H1 (cell line): ENCODE measurements around the gene LSG1. TPM values are rescaled to one million over a fixed set of nuclear protein-coding genes. Genes with fewer than 3 reads are reported as not detected.

Experiments
- BACH1 ChIP-seq: IDR thresholded peaks from 2 replicates; pipeline ENCODE4 v1.6.1; 2012; ENCODE audit warnings: low read length, improper control_type of control experiment
- CHD1 ChIP-seq: IDR thresholded peaks from 2 replicates; pipeline ENCODE4 v1.6.1; 2012; ENCODE audit warnings: low read depth, low read length, improper control_type of control experiment
- EZH2 ChIP-seq: fragments of 200-600 bp; sonication (generic); IDR thresholded peaks from 2 replicates; pipeline ENCODE4 v1.7.1; 2012; ENCODE audit warnings: low read depth, mild to moderate bottlenecking, moderate library complexity, low read length, inconsistent platforms; ENCODE audit not compliant: severe bottlenecking
- SIX5 ChIP-seq: IDR thresholded peaks from 2 replicates; pipeline ENCODE4 v1.6.1; 2011; ENCODE audit warnings: mild to moderate bottlenecking, low read depth, low read length
- polyA plus RNA-seq, 7 experiments: library from polyadenylated mRNA; depleted of rRNA in 3 of 7; stranded (reverse) in 5 of 7; unstranded in 2 of 7; fragments of >200 nt in 5 of 7; fragments of 200-250 nt in 2 of 7; gene quantifications; 1 replicate in 5 of 7; 2 replicates in 1 of 7; 4 replicates in 1 of 7; pipeline versions ENCODE4 v1.2.1 to v1.2.3, GENCODE V29; 2011 to 2013; ENCODE audit warnings: missing spikeins in 2 of 7, mixed read lengths in 2 of 7
- total RNA-seq: library from RNA; stranded (reverse); fragmentation: NEBNext Ultra II Directional; extraction: Animal tissue kit (Norgen Biotek cat#: 25700); gene quantifications from 2 replicates; pipeline ENCODE4 v1.2.1, GENCODE V29; 2021
- TF ChIP-seq, protein P1 (sequence below): fragments of 300-600 bp; sonication (generic); IDR thresholded peaks from 2 replicates; pipeline ENCODE4 v1.7.1; 2012; ENCODE audit warnings: low read length, moderate library complexity, mild to moderate bottlenecking, inconsistent platforms; ENCODE audit not compliant: insufficient replicate concordance
- TF ChIP-seq, protein P2 (sequence below): IDR thresholded peaks from 2 replicates; pipeline ENCODE4 v1.6.1; 2012; ENCODE audit warnings: low read length, inconsistent platforms

Gene LSG1
- total and polyA plus RNA-seq, 2 of the 8 experiments (the other 6 are each of a cell fraction or from before 2014, with no cell fraction given) = 23.7 to 47.6 TPM

- TF ChIP-seq, protein P1, sequence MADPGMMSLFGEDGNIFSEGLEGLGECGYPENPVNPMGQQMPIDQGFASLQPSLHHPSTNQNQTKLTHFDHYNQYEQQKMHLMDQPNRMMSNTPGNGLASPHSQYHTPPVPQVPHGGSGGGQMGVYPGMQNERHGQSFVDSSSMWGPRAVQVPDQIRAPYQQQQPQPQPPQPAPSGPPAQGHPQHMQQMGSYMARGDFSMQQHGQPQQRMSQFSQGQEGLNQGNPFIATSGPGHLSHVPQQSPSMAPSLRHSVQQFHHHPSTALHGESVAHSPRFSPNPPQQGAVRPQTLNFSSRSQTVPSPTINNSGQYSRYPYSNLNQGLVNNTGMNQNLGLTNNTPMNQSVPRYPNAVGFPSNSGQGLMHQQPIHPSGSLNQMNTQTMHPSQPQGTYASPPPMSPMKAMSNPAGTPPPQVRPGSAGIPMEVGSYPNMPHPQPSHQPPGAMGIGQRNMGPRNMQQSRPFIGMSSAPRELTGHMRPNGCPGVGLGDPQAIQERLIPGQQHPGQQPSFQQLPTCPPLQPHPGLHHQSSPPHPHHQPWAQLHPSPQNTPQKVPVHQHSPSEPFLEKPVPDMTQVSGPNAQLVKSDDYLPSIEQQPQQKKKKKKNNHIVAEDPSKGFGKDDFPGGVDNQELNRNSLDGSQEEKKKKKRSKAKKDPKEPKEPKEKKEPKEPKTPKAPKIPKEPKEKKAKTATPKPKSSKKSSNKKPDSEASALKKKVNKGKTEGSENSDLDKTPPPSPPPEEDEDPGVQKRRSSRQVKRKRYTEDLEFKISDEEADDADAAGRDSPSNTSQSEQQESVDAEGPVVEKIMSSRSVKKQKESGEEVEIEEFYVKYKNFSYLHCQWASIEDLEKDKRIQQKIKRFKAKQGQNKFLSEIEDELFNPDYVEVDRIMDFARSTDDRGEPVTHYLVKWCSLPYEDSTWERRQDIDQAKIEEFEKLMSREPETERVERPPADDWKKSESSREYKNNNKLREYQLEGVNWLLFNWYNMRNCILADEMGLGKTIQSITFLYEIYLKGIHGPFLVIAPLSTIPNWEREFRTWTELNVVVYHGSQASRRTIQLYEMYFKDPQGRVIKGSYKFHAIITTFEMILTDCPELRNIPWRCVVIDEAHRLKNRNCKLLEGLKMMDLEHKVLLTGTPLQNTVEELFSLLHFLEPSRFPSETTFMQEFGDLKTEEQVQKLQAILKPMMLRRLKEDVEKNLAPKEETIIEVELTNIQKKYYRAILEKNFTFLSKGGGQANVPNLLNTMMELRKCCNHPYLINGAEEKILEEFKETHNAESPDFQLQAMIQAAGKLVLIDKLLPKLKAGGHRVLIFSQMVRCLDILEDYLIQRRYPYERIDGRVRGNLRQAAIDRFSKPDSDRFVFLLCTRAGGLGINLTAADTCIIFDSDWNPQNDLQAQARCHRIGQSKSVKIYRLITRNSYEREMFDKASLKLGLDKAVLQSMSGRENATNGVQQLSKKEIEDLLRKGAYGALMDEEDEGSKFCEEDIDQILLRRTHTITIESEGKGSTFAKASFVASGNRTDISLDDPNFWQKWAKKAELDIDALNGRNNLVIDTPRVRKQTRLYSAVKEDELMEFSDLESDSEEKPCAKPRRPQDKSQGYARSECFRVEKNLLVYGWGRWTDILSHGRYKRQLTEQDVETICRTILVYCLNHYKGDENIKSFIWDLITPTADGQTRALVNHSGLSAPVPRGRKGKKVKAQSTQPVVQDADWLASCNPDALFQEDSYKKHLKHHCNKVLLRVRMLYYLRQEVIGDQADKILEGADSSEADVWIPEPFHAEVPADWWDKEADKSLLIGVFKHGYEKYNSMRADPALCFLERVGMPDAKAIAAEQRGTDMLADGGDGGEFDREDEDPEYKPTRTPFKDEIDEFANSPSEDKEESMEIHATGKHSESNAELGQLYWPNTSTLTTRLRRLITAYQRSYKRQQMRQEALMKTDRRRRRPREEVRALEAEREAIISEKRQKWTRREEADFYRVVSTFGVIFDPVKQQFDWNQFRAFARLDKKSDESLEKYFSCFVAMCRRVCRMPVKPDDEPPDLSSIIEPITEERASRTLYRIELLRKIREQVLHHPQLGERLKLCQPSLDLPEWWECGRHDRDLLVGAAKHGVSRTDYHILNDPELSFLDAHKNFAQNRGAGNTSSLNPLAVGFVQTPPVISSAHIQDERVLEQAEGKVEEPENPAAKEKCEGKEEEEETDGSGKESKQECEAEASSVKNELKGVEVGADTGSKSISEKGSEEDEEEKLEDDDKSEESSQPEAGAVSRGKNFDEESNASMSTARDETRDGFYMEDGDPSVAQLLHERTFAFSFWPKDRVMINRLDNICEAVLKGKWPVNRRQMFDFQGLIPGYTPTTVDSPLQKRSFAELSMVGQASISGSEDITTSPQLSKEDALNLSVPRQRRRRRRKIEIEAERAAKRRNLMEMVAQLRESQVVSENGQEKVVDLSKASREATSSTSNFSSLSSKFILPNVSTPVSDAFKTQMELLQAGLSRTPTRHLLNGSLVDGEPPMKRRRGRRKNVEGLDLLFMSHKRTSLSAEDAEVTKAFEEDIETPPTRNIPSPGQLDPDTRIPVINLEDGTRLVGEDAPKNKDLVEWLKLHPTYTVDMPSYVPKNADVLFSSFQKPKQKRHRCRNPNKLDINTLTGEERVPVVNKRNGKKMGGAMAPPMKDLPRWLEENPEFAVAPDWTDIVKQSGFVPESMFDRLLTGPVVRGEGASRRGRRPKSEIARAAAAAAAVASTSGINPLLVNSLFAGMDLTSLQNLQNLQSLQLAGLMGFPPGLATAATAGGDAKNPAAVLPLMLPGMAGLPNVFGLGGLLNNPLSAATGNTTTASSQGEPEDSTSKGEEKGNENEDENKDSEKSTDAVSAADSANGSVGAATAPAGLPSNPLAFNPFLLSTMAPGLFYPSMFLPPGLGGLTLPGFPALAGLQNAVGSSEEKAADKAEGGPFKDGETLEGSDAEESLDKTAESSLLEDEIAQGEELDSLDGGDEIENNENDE = no peak
- TF ChIP-seq CHD1 (no peak), EZH2 (no peak), BACH1 (no peak), SIX5 (no peak)
- TF ChIP-seq, protein P2, sequence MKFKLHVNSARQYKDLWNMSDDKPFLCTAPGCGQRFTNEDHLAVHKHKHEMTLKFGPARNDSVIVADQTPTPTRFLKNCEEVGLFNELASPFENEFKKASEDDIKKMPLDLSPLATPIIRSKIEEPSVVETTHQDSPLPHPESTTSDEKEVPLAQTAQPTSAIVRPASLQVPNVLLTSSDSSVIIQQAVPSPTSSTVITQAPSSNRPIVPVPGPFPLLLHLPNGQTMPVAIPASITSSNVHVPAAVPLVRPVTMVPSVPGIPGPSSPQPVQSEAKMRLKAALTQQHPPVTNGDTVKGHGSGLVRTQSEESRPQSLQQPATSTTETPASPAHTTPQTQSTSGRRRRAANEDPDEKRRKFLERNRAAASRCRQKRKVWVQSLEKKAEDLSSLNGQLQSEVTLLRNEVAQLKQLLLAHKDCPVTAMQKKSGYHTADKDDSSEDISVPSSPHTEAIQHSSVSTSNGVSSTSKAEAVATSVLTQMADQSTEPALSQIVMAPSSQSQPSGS = no peak
These were observed 69.3 kb downstream of the LSG1 start (continued) for GRCh38 chr3:194602669-194603171.
